HepG2 (cell line): Measurements from ENCODE around the gene SP5. TPM values are rescaled to one million over a fixed set of nuclear protein-coding genes. Genes with fewer than 3 reads are reported as not detected.

Source experiments
- ATAC-seq: fragments of 200-7000 bp; cut with Tn5 transposase; 3 replicates; pipeline ENCODE4 v1.9.1; 2020; ENCODE audit warnings: mild to moderate bottlenecking, moderate library complexity
- BruUV-seq: library from RNA; stranded (reverse); fragments of 400-500 nt; replicated peaks from 2 replicates; lab custom pipeline; 2021; lab: Mats Ljungman, UMichigan
- CTCF ChIA-PET: fragments of 300-600 bp; formaldehyde crosslinking; extraction: SDS; loops from one replicate; lab custom pipeline; 2021; ENCODE audit warnings: low total read pairs, inconsistent platforms, low intra/inter-chr PET ratio; lab: Yijun Ruan, JAX
- POLR2A ChIA-PET: fragments of 350-600 bp; sonication (Branson Sonifier 250); formaldehyde crosslinking; loops from one replicate; lab custom pipeline; 2020; ENCODE audit warnings: antibody characterized with exemption, inconsistent platforms; lab: Yijun Ruan, JAX
- DNase-seq: peaks from one replicate; pipeline ENCODE4 v3.0.0-alpha.2; 2015; ENCODE audit warnings: low spot score
- FAIRE-seq: peaks from 3 replicates; lab custom pipeline; 2011; peaks lifted over from hg19 to GRCh38; lab: Jason Lieb, UNC
- H2AFZ ChIP-seq: one replicate; pipeline ENCODE4 v1.6.1; 2011; ENCODE audit warnings: low read length, inconsistent platforms
- H3K27ac ChIP-seq: fragments of 300-600 bp; 3 replicates; pipeline ENCODE4 v1.8.0; 2011; ENCODE audit warnings: mixed run types, mild to moderate bottlenecking, mixed read lengths, low read length, inconsistent platforms; ENCODE audit not compliant: insufficient read depth; ENCODE audit errors: extremely low read length
- H3K27me3 ChIP-seq, 2 experiments: fragments of 200-600 bp in 1 of 2; 2 replicates in 1 of 2; 3 replicates in 1 of 2; pipeline versions ENCODE4 v1.6.0 to v1.8.0; 2011; ENCODE audit warnings: low read length in 2 of 2, mild to moderate bottlenecking in 2 of 2, moderate library complexity in 2 of 2, inconsistent platforms in 1 of 2; ENCODE audit not compliant: insufficient read depth in 2 of 2, control insufficient read depth in 1 of 2
- H3K36me3 ChIP-seq, 2 experiments: fragments of 200-600 bp in 1 of 2; replicated peaks in 1 of 2; 2 replicates in 1 of 2; 3 replicates in 1 of 2; pipeline versions ENCODE4 v1.5.1 to v1.8.0; 2011; ENCODE audit warnings: low read length in 2 of 2, inconsistent platforms in 1 of 2; ENCODE audit not compliant: insufficient read depth in 2 of 2, control insufficient read depth in 1 of 2
- H3K4me1 ChIP-seq: 2 replicates; pipeline ENCODE4 v1.5.1; 2012; ENCODE audit warnings: low read length, inconsistent platforms; ENCODE audit not compliant: insufficient read depth
- H3K4me2 ChIP-seq: 2 replicates; pipeline ENCODE4 v1.6.0; 2011; ENCODE audit warnings: low read depth, low read length, inconsistent platforms
- H3K4me3 ChIP-seq, 3 experiments: fragments of 200-600 bp in 1 of 3; sonication (generic), shearing (Covaris generic) in 1 of 3; replicated peaks in 1 of 3; 2 replicates each; pipeline ENCODE4 v1.5.1; 2011 to 2016; ENCODE audit warnings: low read length in 3 of 3, inconsistent platforms in 2 of 3, low read depth in 2 of 3, mild to moderate bottlenecking in 2 of 3, control low read depth in 1 of 3, mixed read lengths in 1 of 3; ENCODE audit not compliant: insufficient read depth in 1 of 3
- H3K79me2 ChIP-seq: one replicate; pipeline ENCODE4 v1.6.1; 2011; ENCODE audit warnings: low read length, inconsistent platforms; ENCODE audit not compliant: insufficient read depth
- H3K9ac ChIP-seq: 2 replicates; pipeline ENCODE4 v1.6.0; 2011; ENCODE audit warnings: mild to moderate bottlenecking, low read depth, low read length, inconsistent platforms; ENCODE audit not compliant: insufficient read depth
- H3K9me3 ChIP-seq: 2 replicates; pipeline ENCODE4 v1.5.1; 2012; ENCODE audit warnings: mild to moderate bottlenecking, low read length
- H4K20me1 ChIP-seq: 2 replicates; pipeline ENCODE4 v1.6.0; 2011; ENCODE audit warnings: inconsistent platforms, mild to moderate bottlenecking, low read length, moderate library complexity; ENCODE audit not compliant: insufficient read depth
- CHCHD3 ChIP-seq: sonication (generic); formaldehyde crosslinking; IDR thresholded peaks from 2 replicates; pipeline ENCODE4 v1.8.0; 2022; ENCODE audit warnings: mild to moderate bottlenecking, missing genetic modification reagents, moderate library complexity
- FOSL2 ChIP-seq: sonication (generic); formaldehyde crosslinking; IDR thresholded peaks from 2 replicates; pipeline ENCODE4 v1.4.0; 2020; ENCODE audit warnings: missing genetic modification reagents
- HNF4A ChIP-seq: sonication (generic); formaldehyde crosslinking; IDR thresholded peaks from 2 replicates; pipeline ENCODE4 v1.4.0; 2020; ENCODE audit warnings: missing genetic modification reagents
- KDM2A ChIP-seq: sonication (generic); formaldehyde crosslinking; IDR thresholded peaks from 2 replicates; pipeline ENCODE4 v1.4.0; 2020; ENCODE audit warnings: low read depth, missing genetic modification reagents, borderline replicate concordance
- MTERF4 ChIP-seq: sonication (generic); formaldehyde crosslinking; IDR thresholded peaks from 2 replicates; pipeline ENCODE4 v1.8.0; 2023; ENCODE audit warnings: mild to moderate bottlenecking, missing genetic modification reagents
- MTF1 ChIP-seq: sonication (generic); formaldehyde crosslinking; IDR thresholded peaks from 2 replicates; pipeline ENCODE4 v1.5.0; 2020; ENCODE audit warnings: missing genetic modification reagents
- PRPF4 ChIP-seq: fragments of 200-400 bp; formaldehyde crosslinking; IDR thresholded peaks from 2 replicates; pipeline ENCODE4 v1.6.1; 2016; ENCODE audit warnings: low read length, low read depth; ENCODE audit not compliant: poor library complexity, severe bottlenecking
- RAD21 ChIP-seq: fragments of 450-650 bp; formaldehyde crosslinking; IDR thresholded peaks from 2 replicates; pipeline ENCODE4 v1.5.0; 2020; ENCODE audit warnings: mild to moderate bottlenecking
- SAP130 ChIP-seq: IDR thresholded peaks from 2 replicates; pipeline ENCODE4 v1.6.1; 2016; ENCODE audit warnings: low read depth
- SP4 ChIP-seq: sonication (generic); formaldehyde crosslinking; IDR thresholded peaks from 2 replicates; pipeline ENCODE4 v1.8.1; 2023; ENCODE audit warnings: mild to moderate bottlenecking, missing genetic modification reagents
- THAP11 ChIP-seq: IDR thresholded peaks from 2 replicates; pipeline ENCODE4 v1.6.1; 2016; ENCODE audit warnings: missing biosample characterization, missing genetic modification reagents
- ZBTB25 ChIP-seq: IDR thresholded peaks from 2 replicates; pipeline ENCODE4 v1.6.1; 2018; ENCODE audit warnings: missing genetic modification reagents
- ZBTB38 ChIP-seq: sonication (generic); formaldehyde crosslinking; IDR thresholded peaks from 2 replicates; pipeline ENCODE4 v1.5.1; 2020; ENCODE audit warnings: mild to moderate bottlenecking, missing genetic modification reagents
- ZBTB7B ChIP-seq: sonication (generic); formaldehyde crosslinking; IDR thresholded peaks from 2 replicates; pipeline ENCODE4 v1.4.0; 2020; ENCODE audit warnings: missing genetic modification reagents
- ZFP37 ChIP-seq: sonication (generic); formaldehyde crosslinking; IDR thresholded peaks from 2 replicates; pipeline ENCODE4 v1.4.0; 2020; ENCODE audit warnings: missing genetic modification reagents, borderline replicate concordance
- ZMYM2 ChIP-seq: sonication (generic); formaldehyde crosslinking; IDR thresholded peaks from 2 replicates; pipeline ENCODE4 v1.8.0; 2022; ENCODE audit warnings: mild to moderate bottlenecking, missing genetic modification reagents
- ZNF260 ChIP-seq: sonication (generic); formaldehyde crosslinking; IDR thresholded peaks from 2 replicates; pipeline ENCODE4 v1.4.0; 2020; ENCODE audit warnings: missing genetic modification reagents, low read depth, mild to moderate bottlenecking, borderline replicate concordance
- ZNF788 ChIP-seq: sonication (generic); formaldehyde crosslinking; IDR thresholded peaks from 2 replicates; pipeline ENCODE4 v1.5.0; 2020; ENCODE audit warnings: mild to moderate bottlenecking, missing genetic modification reagents, borderline replicate concordance
- WGBS: methylation state at CpG from one replicate; pipeline ENCODE4 v1.1.6; 2017; ENCODE audit warnings: low lambda C conversion rate; 5-methylcytosine and 5-hydroxymethylcytosine counted together
- in situ Hi-C: cut with HindIII; loops from 2 replicates; pipeline ENCODE4 v1.10.0; 2017; ENCODE audit warnings: low pct_unique_long_range_greater_than_20kb; ENCODE audit not compliant: extremely low pct_ligation_motif_present
- intact Hi-C: fragments of 100-400 bp; cut with micrococcal nuclease; formaldehyde crosslinking; loops from one replicate; pipeline ENCODE4 v1.10.0; 2022; ENCODE audit not compliant: unreplicated experiment
- polyA plus RNA-seq, 8 experiments: library from polyadenylated mRNA; depleted of rRNA in 3 of 8; stranded (reverse) in 7 of 8; unstranded in 1 of 8; fragments of >200 nt; fragmentation: Illumina TruSeq in 4 of 8; extraction: Trizol in 4 of 8; gene quantifications; 2 replicates each; pipeline versions ENCODE4 v1.2.1 to v1.2.3, GENCODE V29; 2011 to 2016; ENCODE audit warnings: low read depth in 4 of 8, missing spikeins in 1 of 8, mixed read lengths in 1 of 8; ENCODE audit not compliant: insufficient read depth in 1 of 8
- total RNA-seq, 5 experiments: library from RNA; depleted of rRNA; stranded (reverse); fragments of >200 nt; fragmentation: Illumina TruSeq; extraction: Trizol; gene quantifications; 2 replicates each; pipeline ENCODE4 v1.2.3, GENCODE V29; 2016; ENCODE audit warnings: low read depth in 1 of 5
- TF ChIP-seq, protein P1 (sequence below), 2 experiments: fragments of 450-650 bp in 1 of 2; sonication (generic) in 1 of 2; formaldehyde crosslinking; IDR thresholded peaks; 2 replicates each; pipeline versions ENCODE4 v1.5.0 to v1.8.0; 2020 to 2022; ENCODE audit warnings: mild to moderate bottlenecking in 1 of 2, missing genetic modification reagents in 1 of 2
- TF ChIP-seq, protein P2 (sequence below): sonication (generic); formaldehyde crosslinking; conservative IDR thresholded peaks from 2 replicates; pipeline ENCODE4 v1.8.1; 2023; ENCODE audit warnings: missing genetic modification reagents

SP5 gene
- total and polyA plus RNA-seq, 2 of the 13 experiments (the other 11 are each of a cell fraction or from before 2014, with no cell fraction given): 50.8 to 119 TPM

DNA sequence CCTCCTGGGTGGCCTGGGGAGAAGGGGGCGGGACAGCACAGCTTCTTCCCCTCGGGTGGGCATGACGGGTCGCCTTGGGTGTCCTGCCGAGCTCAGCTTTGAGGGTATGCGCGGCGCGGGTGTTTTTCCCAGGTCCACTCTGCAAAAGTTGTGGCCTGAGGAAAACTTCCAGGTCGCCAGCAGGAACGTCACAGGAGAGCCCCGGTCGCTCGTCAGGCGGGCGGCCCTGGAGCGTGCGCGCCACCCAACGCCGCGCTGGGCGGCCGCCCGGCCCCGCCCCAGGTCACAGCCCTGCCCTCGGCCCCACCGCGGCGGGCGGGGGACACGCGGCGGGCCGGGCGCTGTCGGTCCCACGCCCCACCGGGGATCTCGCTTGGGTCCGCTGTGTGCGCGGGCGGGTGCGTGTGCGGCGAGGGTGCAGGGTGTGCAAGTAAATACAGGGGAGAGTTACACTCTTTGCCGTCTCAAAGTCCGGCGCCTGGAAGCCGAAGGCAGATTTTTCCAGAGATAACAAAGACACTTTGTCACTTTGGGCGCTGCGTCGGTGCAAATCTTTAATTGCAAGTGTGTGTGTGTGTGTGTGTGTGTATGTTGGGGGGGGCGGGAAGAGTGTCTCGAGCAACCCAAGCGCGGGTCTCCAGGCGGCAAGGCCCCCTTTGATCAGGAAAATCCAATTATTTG is 616 bp upstream of the SP5 start:
- no TSS peak for BruUV-seq
- ChIA-PET CTCF (interaction anchor here (1.1 kb wide), 1 partner anchor 317 kb away, joined by 3 read pairs; no protein-coding TSS in a partner anchor), POLR2A (interaction anchor here (0.6 to 7.9 kb wide), 16 partner anchors 8 to 1235 kb away, joined by 3 to 123 read pairs (median 6); partner anchors contain the start of genes BBS5, ERICH2 and GORASP2)
- Histone ChIP-seq H3K4me1 (peaks cover 33% of the 10 kb centered on the region), H3K79me2 (peaks cover 82% of the 10 kb centered on the region), H3K9ac (peak overlapping the region; percentile 99), H3K27me3 (no peaks in the 10 kb centered on the region; a peak in 1 of 5 replicates), H3K4me3 (peak overlapping the region; percentile 95 to 99 (median 99)), H3K36me3 (peaks cover 7 to 9% of the 10 kb centered on the region in 2 experiments; a peak in 4 of 5 replicates), H3K4me2 (peak overlapping the region; percentile 100), H3K9me3 (no peaks in the 10 kb centered on the region), H3K27ac (peak overlapping the region; percentile 100), H4K20me1 (peaks cover 27% of the 10 kb centered on the region), H2AFZ (no peak overlapping the region)
- DNase-seq (no peak), FAIRE-seq (no peak), ATAC-seq (peak; percentile 53)
- intact Hi-C loops (loop anchor here (1.0 to 2.0 kb wide), 4 partner anchors 56 to 258 kb away; partner anchors contain the start of genes ERICH2 and GORASP2), in situ Hi-C loops (loop anchor here (5.0 to 10.0 kb wide), 4 partner anchors 98 to 440 kb away; no protein-coding TSS in a partner anchor)
- WGBS: under 1% methylated on average over 26 of the region's 59 CpGs
- TF ChIP-seq ZBTB38 (CRISPR knock-in tag) (peak; percentile 55), ZNF260 (no peak), MTERF4 (CRISPR knock-in tag) (peak; percentile 11; the same call in 1 of the 2 replicates), ZMYM2 (CRISPR knock-in tag) (peak; percentile 85), ZBTB7B (CRISPR knock-in tag) (peak; percentile 66), THAP11 (CRISPR knock-in tag) (no peak; the same call in 1 of the 2 replicates), RAD21 (peak; percentile 81), KDM2A (peak; percentile 63), FOSL2 (0 out of 2 replicates have a peak, but pooled peaks have one; percentile 3), ZNF788 (peak; percentile 73; the same call in 1 of the 2 replicates), SP4 (CRISPR knock-in tag) (peak; percentile 66), SAP130 (CRISPR knock-in tag) (peak; percentile 52; the same call in 1 of the 2 replicates), MTF1 (CRISPR knock-in tag) (no peak), ZFP37 (CRISPR knock-in tag) (0 out of 2 replicates have a peak, but pooled peaks have one; percentile 28), CHCHD3 (peak; percentile 60; the same call in 1 of the 2 replicates), ZBTB25 (peak; percentile 45), PRPF4 (no peak), HNF4A (CRISPR knock-in tag) (peak; percentile 64; the same call in 1 of the 2 replicates)
- TF ChIP-seq, protein P1, sequence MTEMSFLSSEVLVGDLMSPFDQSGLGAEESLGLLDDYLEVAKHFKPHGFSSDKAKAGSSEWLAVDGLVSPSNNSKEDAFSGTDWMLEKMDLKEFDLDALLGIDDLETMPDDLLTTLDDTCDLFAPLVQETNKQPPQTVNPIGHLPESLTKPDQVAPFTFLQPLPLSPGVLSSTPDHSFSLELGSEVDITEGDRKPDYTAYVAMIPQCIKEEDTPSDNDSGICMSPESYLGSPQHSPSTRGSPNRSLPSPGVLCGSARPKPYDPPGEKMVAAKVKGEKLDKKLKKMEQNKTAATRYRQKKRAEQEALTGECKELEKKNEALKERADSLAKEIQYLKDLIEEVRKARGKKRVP (CRISPR knock-in tag; IDR thresholded peaks at IDR 0.05): peak in 1 of 2 experiments; percentile 56; a peak in 1 of 4 replicates
- TF ChIP-seq, protein P2, sequence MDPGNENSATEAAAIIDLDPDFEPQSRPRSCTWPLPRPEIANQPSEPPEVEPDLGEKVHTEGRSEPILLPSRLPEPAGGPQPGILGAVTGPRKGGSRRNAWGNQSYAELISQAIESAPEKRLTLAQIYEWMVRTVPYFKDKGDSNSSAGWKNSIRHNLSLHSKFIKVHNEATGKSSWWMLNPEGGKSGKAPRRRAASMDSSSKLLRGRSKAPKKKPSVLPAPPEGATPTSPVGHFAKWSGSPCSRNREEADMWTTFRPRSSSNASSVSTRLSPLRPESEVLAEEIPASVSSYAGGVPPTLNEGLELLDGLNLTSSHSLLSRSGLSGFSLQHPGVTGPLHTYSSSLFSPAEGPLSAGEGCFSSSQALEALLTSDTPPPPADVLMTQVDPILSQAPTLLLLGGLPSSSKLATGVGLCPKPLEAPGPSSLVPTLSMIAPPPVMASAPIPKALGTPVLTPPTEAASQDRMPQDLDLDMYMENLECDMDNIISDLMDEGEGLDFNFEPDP (CRISPR knock-in tag): 0 out of 2 replicates have a peak, but pooled peaks have one; percentile 93
